22Rv1 (cell line): ENCODE measurements around the gene ZCCHC18.

Experiments
- ZFX ChIP-seq: fragments of 450-650 bp; IDR thresholded peaks from 2 replicates; pipeline ENCODE4 v1.6.1; 2017; ENCODE audit warnings: antibody characterized with exemption, borderline replicate concordance
- TF ChIP-seq, protein P1 (sequence below): fragments of 450-650 bp; IDR thresholded peaks from 2 replicates; pipeline ENCODE4 v1.5.1; 2017; ENCODE audit warnings: mild to moderate bottlenecking

DNA sequence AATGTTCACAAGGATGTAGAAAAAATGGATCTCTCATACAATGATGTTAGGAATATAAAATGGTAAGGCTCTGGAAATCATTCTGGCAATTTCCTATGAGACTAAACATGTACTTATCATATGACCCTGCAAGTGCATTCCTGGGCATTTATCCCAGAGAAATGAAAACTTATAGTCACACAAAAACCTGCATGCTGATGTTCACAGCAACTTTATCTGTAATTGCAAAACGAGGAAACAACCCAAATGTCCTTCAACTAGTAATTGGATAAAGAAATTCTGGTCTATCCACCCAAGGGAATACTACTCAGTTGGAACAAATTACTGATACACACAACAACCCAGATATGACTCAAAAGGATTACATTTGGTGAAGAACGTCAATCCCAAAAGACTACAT, 14.5 kb downstream of the ZCCHC18 start:
- TF ChIP-seq, protein P1, sequence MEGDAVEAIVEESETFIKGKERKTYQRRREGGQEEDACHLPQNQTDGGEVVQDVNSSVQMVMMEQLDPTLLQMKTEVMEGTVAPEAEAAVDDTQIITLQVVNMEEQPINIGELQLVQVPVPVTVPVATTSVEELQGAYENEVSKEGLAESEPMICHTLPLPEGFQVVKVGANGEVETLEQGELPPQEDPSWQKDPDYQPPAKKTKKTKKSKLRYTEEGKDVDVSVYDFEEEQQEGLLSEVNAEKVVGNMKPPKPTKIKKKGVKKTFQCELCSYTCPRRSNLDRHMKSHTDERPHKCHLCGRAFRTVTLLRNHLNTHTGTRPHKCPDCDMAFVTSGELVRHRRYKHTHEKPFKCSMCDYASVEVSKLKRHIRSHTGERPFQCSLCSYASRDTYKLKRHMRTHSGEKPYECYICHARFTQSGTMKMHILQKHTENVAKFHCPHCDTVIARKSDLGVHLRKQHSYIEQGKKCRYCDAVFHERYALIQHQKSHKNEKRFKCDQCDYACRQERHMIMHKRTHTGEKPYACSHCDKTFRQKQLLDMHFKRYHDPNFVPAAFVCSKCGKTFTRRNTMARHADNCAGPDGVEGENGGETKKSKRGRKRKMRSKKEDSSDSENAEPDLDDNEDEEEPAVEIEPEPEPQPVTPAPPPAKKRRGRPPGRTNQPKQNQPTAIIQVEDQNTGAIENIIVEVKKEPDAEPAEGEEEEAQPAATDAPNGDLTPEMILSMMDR = no peak
- TF ChIP-seq ZFX = no peak
